ENCODE measurements around the gene THSD7B. TPM values are rescaled to one million over a fixed set of nuclear protein-coding genes. Genes with fewer than 3 reads are reported as not detected.

THSD7B gene
- total and polyA plus RNA-seq, 2 experiments from 2014 or later, result 0.86 to 3.8 TPM

DNA sequence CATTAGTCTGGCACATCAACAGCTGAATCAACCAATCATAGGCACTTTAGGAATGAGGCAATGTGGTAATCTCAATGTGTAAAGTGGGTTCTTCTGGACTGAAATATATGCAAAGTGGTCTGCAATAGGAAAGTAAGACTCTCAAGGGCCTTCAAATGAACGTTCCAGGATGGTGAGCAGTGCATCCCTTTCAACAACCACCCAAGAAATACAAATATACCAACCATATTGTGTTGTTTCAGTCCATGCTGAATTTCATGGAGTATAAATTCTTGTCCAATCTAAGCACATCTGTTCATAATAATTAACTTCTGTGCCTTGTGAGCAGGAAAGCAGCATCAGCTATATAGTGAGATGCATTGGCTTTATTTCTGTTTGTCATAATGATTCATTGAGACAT lies 556.2 kb downstream of the THSD7B start:
- Histone ChIP-seq H2AFZ (no peak overlapping the region), H3K27ac (ENCODE audit: low read depth) (no peak overlapping the region), H3K27me3 (ENCODE audit: insufficient read depth) (no peaks in the 10 kb centered on the region), H3K4me1 (ENCODE audit: insufficient read depth) (no peaks in the 10 kb centered on the region), H3K4me3 (no peak overlapping the region), H3K36me3 (ENCODE audit: insufficient read depth) (no peaks in the 10 kb centered on the region), H3K4me2 (no peak overlapping the region), H4K20me1 (replicated peaks; ENCODE audit: insufficient read depth) (no peaks in the 10 kb centered on the region), H3K9me2 (ENCODE audit: insufficient read depth) (no peaks in the 10 kb centered on the region; the same call in 1 of the 2 replicates), H3F3A (replicated peaks; ENCODE audit: low read depth) (no peaks in the 10 kb centered on the region), H3K79me2 (replicated peaks; ENCODE audit: insufficient read depth) (no peaks in the 10 kb centered on the region)
- Mint-ChIP-seq H3K4me3 (no peak overlapping the region), H3K27me3 (ENCODE audit: insufficient read depth, low read depth, poor library complexity) (no peaks in the 10 kb centered on the region), H3K36me3 (ENCODE audit: low read depth) (no peaks in the 10 kb centered on the region), H3K9me3 (peaks cover 5% of the 10 kb centered on the region; the same call in 2 of the 3 replicates), H3K4me1 (no peaks in the 10 kb centered on the region), H3K27ac (no peak overlapping the region)
- no peak for ATAC-seq
- no peak for TF ChIP-seq EZH2 (IDR thresholded peaks at IDR 0.05; ENCODE audit: low read depth, unreplicated experiment)
- TF ChIP-seq NANOG (IDR thresholded peaks at IDR 0.05; ENCODE audit: borderline replicate concordance), result no peak
- TF ChIP-seq ZNF331 (CRISPR knock-in tag; IDR thresholded peaks at IDR 0.05; ENCODE audit: low read depth), result no peak
- TF ChIP-seq ZNF114 (CRISPR knock-in tag; IDR thresholded peaks at IDR 0.05), result no peak
- TF ChIP-seq CREB1 (CRISPR knock-in tag; IDR thresholded peaks at IDR 0.05; ENCODE audit: low read depth), result no peak
- no peak for TF ChIP-seq JUNB (IDR thresholded peaks at IDR 0.05; ENCODE audit: unreplicated experiment)
- no peak for TF ChIP-seq POLR2AphosphoS5 (IDR thresholded peaks at IDR 0.05; ENCODE audit: low read depth)
- TF ChIP-seq, protein P1, sequence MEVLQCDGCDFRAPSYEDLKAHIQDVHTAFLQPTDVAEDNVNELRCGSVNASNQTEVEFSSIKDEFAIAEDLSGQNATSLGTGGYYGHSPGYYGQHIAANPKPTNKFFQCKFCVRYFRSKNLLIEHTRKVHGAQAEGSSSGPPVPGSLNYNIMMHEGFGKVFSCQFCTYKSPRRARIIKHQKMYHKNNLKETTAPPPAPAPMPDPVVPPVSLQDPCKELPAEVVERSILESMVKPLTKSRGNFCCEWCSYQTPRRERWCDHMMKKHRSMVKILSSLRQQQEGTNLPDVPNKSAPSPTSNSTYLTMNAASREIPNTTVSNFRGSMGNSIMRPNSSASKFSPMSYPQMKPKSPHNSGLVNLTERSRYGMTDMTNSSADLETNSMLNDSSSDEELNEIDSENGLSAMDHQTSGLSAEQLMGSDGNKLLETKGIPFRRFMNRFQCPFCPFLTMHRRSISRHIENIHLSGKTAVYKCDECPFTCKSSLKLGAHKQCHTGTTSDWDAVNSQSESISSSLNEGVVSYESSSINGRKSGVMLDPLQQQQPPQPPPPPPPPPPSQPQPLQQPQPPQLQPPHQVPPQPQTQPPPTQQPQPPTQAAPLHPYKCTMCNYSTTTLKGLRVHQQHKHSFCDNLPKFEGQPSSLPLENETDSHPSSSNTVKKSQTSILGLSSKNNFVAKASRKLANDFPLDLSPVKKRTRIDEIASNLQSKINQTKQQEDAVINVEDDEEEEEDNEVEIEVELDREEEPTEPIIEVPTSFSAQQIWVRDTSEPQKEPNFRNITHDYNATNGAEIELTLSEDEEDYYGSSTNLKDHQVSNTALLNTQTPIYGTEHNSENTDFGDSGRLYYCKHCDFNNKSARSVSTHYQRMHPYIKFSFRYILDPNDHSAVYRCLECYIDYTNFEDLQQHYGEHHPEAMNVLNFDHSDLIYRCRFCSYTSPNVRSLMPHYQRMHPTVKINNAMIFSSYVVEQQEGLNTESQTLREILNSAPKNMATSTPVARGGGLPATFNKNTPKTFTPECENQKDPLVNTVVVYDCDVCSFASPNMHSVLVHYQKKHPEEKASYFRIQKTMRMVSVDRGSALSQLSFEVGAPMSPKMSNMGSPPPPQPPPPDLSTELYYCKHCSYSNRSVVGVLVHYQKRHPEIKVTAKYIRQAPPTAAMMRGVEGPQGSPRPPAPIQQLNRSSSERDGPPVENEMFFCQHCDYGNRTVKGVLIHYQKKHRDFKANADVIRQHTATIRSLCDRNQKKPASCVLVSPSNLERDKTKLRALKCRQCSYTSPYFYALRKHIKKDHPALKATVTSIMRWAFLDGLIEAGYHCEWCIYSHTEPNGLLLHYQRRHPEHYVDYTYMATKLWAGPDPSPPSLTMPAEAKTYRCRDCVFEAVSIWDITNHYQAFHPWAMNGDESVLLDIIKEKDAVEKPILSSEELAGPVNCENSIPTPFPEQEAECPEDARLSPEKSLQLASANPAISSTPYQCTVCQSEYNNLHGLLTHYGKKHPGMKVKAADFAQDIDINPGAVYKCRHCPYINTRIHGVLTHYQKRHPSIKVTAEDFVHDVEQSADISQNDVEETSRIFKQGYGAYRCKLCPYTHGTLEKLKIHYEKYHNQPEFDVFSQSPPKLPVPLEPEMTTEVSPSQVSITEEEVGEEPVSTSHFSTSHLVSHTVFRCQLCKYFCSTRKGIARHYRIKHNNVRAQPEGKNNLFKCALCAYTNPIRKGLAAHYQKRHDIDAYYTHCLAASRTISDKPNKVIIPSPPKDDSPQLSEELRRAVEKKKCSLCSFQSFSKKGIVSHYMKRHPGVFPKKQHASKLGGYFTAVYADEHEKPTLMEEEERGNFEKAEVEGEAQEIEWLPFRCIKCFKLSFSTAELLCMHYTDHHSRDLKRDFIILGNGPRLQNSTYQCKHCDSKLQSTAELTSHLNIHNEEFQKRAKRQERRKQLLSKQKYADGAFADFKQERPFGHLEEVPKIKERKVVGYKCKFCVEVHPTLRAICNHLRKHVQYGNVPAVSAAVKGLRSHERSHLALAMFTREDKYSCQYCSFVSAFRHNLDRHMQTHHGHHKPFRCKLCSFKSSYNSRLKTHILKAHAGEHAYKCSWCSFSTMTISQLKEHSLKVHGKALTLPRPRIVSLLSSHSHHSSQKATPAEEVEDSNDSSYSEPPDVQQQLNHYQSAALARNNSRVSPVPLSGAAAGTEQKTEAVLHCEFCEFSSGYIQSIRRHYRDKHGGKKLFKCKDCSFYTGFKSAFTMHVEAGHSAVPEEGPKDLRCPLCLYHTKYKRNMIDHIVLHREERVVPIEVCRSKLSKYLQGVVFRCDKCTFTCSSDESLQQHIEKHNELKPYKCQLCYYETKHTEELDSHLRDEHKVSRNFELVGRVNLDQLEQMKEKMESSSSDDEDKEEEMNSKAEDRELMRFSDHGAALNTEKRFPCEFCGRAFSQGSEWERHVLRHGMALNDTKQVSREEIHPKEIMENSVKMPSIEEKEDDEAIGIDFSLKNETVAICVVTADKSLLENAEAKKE (CRISPR knock-in tag; IDR thresholded peaks at IDR 0.05), result no peak
- no peak for TF ChIP-seq STAT1 (IDR thresholded peaks at IDR 0.05; ENCODE audit: unreplicated experiment)
- TF ChIP-seq, protein P2, sequence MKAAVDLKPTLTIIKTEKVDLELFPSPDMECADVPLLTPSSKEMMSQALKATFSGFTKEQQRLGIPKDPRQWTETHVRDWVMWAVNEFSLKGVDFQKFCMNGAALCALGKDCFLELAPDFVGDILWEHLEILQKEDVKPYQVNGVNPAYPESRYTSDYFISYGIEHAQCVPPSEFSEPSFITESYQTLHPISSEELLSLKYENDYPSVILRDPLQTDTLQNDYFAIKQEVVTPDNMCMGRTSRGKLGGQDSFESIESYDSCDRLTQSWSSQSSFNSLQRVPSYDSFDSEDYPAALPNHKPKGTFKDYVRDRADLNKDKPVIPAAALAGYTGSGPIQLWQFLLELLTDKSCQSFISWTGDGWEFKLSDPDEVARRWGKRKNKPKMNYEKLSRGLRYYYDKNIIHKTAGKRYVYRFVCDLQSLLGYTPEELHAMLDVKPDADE (IDR thresholded peaks at IDR 0.05), result no peak
- TF ChIP-seq, protein P3, sequence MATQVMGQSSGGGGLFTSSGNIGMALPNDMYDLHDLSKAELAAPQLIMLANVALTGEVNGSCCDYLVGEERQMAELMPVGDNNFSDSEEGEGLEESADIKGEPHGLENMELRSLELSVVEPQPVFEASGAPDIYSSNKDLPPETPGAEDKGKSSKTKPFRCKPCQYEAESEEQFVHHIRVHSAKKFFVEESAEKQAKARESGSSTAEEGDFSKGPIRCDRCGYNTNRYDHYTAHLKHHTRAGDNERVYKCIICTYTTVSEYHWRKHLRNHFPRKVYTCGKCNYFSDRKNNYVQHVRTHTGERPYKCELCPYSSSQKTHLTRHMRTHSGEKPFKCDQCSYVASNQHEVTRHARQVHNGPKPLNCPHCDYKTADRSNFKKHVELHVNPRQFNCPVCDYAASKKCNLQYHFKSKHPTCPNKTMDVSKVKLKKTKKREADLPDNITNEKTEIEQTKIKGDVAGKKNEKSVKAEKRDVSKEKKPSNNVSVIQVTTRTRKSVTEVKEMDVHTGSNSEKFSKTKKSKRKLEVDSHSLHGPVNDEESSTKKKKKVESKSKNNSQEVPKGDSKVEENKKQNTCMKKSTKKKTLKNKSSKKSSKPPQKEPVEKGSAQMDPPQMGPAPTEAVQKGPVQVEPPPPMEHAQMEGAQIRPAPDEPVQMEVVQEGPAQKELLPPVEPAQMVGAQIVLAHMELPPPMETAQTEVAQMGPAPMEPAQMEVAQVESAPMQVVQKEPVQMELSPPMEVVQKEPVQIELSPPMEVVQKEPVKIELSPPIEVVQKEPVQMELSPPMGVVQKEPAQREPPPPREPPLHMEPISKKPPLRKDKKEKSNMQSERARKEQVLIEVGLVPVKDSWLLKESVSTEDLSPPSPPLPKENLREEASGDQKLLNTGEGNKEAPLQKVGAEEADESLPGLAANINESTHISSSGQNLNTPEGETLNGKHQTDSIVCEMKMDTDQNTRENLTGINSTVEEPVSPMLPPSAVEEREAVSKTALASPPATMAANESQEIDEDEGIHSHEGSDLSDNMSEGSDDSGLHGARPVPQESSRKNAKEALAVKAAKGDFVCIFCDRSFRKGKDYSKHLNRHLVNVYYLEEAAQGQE (IDR thresholded peaks at IDR 0.05; ENCODE audit: unreplicated experiment), result no peak
- no peak for TF ChIP-seq EZH2phosphoT487 (IDR thresholded peaks at IDR 0.05; ENCODE audit: unreplicated experiment)
- TF ChIP-seq, protein P4, sequence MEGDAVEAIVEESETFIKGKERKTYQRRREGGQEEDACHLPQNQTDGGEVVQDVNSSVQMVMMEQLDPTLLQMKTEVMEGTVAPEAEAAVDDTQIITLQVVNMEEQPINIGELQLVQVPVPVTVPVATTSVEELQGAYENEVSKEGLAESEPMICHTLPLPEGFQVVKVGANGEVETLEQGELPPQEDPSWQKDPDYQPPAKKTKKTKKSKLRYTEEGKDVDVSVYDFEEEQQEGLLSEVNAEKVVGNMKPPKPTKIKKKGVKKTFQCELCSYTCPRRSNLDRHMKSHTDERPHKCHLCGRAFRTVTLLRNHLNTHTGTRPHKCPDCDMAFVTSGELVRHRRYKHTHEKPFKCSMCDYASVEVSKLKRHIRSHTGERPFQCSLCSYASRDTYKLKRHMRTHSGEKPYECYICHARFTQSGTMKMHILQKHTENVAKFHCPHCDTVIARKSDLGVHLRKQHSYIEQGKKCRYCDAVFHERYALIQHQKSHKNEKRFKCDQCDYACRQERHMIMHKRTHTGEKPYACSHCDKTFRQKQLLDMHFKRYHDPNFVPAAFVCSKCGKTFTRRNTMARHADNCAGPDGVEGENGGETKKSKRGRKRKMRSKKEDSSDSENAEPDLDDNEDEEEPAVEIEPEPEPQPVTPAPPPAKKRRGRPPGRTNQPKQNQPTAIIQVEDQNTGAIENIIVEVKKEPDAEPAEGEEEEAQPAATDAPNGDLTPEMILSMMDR (conservative IDR thresholded peaks at IDR 0.05; ENCODE audit: low read depth in 2 of 2), result no peak
- no peak for DNase-seq (ENCODE audit: low spot score)
